Measurements from ENCODE around the gene SULT4A1. TPM values are rescaled to one million over a fixed set of nuclear protein-coding genes. Genes with fewer than 3 reads are reported as not detected.
A peak's percentile ranks its signal among the peaks of the same experiment; 100 is the strongest.

The SULT4A1 gene
- total and polyA plus RNA-seq, 8 donors: 0.12 to 2.2 (median 0.77) TPM; not detected in 4

- Histone ChIP-seq H3K4me3 (no peak overlapping the region), H3K27ac (no peak overlapping the region), H3K9me3 (no peaks in the 10 kb centered on the region), H3K4me1 (no peaks in the 10 kb centered on the region), H3K36me3 (no peaks in the 10 kb centered on the region), H3K27me3 (peaks cover 0 to 88% (median 15%) of the 10 kb centered on the region in 3 donors)
- WGBS, 5 donors: 36 to 45% (median 40%) methylated on average over 10 to 14 of the region's 14 CpGs
- TF ChIP-seq POLR2A (IDR thresholded peaks at IDR 0.05) (no peak), POLR2AphosphoS5 (IDR thresholded peaks at IDR 0.05) (no peak), EP300 (IDR thresholded peaks at IDR 0.05) (no peak)
- TF ChIP-seq, protein P1, sequence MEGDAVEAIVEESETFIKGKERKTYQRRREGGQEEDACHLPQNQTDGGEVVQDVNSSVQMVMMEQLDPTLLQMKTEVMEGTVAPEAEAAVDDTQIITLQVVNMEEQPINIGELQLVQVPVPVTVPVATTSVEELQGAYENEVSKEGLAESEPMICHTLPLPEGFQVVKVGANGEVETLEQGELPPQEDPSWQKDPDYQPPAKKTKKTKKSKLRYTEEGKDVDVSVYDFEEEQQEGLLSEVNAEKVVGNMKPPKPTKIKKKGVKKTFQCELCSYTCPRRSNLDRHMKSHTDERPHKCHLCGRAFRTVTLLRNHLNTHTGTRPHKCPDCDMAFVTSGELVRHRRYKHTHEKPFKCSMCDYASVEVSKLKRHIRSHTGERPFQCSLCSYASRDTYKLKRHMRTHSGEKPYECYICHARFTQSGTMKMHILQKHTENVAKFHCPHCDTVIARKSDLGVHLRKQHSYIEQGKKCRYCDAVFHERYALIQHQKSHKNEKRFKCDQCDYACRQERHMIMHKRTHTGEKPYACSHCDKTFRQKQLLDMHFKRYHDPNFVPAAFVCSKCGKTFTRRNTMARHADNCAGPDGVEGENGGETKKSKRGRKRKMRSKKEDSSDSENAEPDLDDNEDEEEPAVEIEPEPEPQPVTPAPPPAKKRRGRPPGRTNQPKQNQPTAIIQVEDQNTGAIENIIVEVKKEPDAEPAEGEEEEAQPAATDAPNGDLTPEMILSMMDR (IDR thresholded peaks at IDR 0.05): peak in 3 of 7 experiments; percentile 28 to 34 (median 31)
- DNase-seq: peak; percentile 37 to 81
- intact Hi-C loops (cut with DNase I; ENCODE audit: low total_unique reads): no loop called here
These were observed 20.8 kb upstream of the SULT4A1 start for GRCh38 chr22:43883012-43883661.

- intact Hi-C loops (cut with DNase I; ENCODE audit: low total_unique reads): no loop called here
- H3K9me3 ChIP-seq: no peaks in the 10 kb centered on the region
- no peaks in the 10 kb centered on the region for H3K4me1 ChIP-seq
- TF ChIP-seq EP300 (IDR thresholded peaks at IDR 0.05) (no peak), POLR2A (IDR thresholded peaks at IDR 0.05) (no peak), POLR2AphosphoS5 (IDR thresholded peaks at IDR 0.05) (no peak)
- TF ChIP-seq, protein P1 (IDR thresholded peaks at IDR 0.05): no peak
- H3K4me3 ChIP-seq: no peak overlapping the region
- 80 to 88% (median 84%) methylated on average over 9 of the region's 9 CpGs for WGBS, 5 donors
- no peaks in the 10 kb centered on the region for H3K36me3 ChIP-seq
- no peak for DNase-seq
- peaks cover 0 to 88% (median 11%) of the 10 kb centered on the region in 3 donors for H3K27me3 ChIP-seq
- H3K27ac ChIP-seq: no peak overlapping the region
These were observed 19.9 kb upstream of the SULT4A1 start for GRCh38 chr22:43882122-43882767.

- Histone ChIP-seq H3K4me3 (no peak overlapping the region), H3K27ac (no peak overlapping the region), H3K9me3 (no peaks in the 10 kb centered on the region), H3K4me1 (no peaks in the 10 kb centered on the region), H3K27me3 (peaks cover 0 to 88% (median 7%) of the 10 kb centered on the region in 3 donors), H3K36me3 (no peaks in the 10 kb centered on the region)
- DNase-seq: no peak
- intact Hi-C loops (cut with DNase I; ENCODE audit: low total_unique reads): no loop called here
- TF ChIP-seq EP300 (IDR thresholded peaks at IDR 0.05) (no peak), POLR2AphosphoS5 (IDR thresholded peaks at IDR 0.05) (no peak), POLR2A (IDR thresholded peaks at IDR 0.05) (no peak)
- TF ChIP-seq, protein P1 (IDR thresholded peaks at IDR 0.05): no peak
- 75 to 82% (median 79%) methylated on average over 11 to 19 of the region's 19 CpGs for WGBS, 5 donors
These were observed 19.1 kb upstream of the SULT4A1 start for GRCh38 chr22:43881091-43882061.

DNA sequence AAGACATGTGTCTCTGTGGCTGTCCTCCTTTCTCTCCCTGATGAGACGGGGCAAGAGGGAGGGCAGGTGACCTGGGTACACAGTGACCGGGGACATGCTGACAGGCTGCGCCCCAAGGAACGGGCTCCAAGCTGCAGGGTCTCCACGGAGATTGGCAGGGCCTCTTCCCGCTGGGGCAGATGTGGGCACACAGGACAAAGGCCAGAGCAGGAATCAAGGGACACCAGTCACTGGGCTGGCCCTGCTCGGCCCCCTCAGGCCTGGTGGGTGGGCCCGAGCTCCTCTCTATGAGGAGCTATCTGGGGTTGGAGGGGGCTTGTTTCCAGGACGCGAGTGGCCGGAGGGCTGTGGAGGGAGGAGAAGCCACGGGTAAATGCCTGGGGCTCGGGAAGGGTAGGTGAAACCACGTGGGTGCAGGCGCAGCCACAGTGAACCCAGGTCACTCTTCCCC lies 18.3 kb upstream of the SULT4A1 start:
- Histone ChIP-seq H3K9me3 (no peaks in the 10 kb centered on the region), H3K27ac (no peak overlapping the region), H3K36me3 (no peaks in the 10 kb centered on the region), H3K4me1 (no peaks in the 10 kb centered on the region), H3K27me3 (peaks cover 0 to 89% (median 0%) of the 10 kb centered on the region in 3 donors), H3K4me3 (no peak overlapping the region)
- DNase-seq: no peak
- intact Hi-C loops (cut with DNase I; ENCODE audit: low total_unique reads): no loop called here
- WGBS, 5 donors: 80 to 85% (median 83%) methylated on average over 15 of the region's 15 CpGs
- no peak for TF ChIP-seq EP300 (IDR thresholded peaks at IDR 0.05)
- no peak for TF ChIP-seq POLR2AphosphoS5 (IDR thresholded peaks at IDR 0.05)
- no peak for TF ChIP-seq POLR2A (IDR thresholded peaks at IDR 0.05)
- TF ChIP-seq, protein P1 (IDR thresholded peaks at IDR 0.05): no peak
